GM10266 (cell line): ENCODE results near the gene NEURL4.

Experiments
- DNase-seq: peaks from one replicate; pipeline ENCODE4 v3.0.0; 2012; ENCODE audit errors: extremely low spot score
- TF ChIP-seq, protein P1 (sequence below): IDR thresholded peaks from 2 replicates; pipeline ENCODE4 v1.5.1; 2012; ENCODE audit warnings: mild to moderate bottlenecking, low read depth; ENCODE audit not compliant: control insufficient read depth, insufficient read depth; ENCODE audit errors: missing control alignments

The NEURL4 gene

DNA sequence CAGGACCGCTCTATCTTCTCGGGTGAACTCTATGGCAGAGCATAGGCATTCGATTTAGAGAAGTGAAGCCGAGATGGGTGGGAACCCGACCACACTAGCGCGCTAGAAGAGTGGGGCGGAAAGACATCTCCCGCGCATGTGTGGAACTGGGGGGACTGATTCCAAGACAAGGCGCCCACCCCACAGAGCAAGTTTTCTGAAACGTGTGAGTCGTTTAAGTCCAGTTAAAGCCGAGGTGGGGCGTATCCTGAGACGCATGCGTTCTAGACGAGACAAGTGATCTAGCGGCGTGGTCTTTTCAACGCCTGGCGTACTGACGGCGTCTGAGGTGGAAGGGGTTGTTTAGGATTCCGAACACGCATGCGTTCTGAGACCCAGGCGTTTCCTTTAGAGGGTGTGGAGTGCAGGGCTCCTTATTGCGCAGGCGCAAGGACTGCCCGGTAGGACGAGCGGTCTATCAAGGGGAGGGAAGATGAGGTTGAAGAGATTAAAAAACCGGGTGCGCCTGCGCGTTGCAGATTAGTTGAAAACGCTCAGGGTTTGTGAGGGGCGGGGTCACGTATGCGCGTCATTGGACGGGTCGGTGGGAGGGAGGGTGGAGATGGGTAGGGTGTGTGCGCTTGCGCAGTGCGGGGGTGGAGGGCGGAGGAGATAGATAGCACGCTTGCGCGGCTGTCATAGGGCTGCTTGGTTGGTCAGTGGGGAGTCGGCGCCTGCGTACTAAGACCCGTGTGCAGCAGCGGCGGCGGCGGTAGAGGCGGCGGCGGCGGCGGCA lies 22.0 kb downstream of the NEURL4 start, which contains the start of gene EIF5A:
EIF5A (plus strand) TSS at position 718 of the 775 bp plus-strand sequence. CDS start 2,008 bp downstream, outside the sequence.
- TF ChIP-seq, protein P1, sequence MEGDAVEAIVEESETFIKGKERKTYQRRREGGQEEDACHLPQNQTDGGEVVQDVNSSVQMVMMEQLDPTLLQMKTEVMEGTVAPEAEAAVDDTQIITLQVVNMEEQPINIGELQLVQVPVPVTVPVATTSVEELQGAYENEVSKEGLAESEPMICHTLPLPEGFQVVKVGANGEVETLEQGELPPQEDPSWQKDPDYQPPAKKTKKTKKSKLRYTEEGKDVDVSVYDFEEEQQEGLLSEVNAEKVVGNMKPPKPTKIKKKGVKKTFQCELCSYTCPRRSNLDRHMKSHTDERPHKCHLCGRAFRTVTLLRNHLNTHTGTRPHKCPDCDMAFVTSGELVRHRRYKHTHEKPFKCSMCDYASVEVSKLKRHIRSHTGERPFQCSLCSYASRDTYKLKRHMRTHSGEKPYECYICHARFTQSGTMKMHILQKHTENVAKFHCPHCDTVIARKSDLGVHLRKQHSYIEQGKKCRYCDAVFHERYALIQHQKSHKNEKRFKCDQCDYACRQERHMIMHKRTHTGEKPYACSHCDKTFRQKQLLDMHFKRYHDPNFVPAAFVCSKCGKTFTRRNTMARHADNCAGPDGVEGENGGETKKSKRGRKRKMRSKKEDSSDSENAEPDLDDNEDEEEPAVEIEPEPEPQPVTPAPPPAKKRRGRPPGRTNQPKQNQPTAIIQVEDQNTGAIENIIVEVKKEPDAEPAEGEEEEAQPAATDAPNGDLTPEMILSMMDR, result no peak

DNA sequence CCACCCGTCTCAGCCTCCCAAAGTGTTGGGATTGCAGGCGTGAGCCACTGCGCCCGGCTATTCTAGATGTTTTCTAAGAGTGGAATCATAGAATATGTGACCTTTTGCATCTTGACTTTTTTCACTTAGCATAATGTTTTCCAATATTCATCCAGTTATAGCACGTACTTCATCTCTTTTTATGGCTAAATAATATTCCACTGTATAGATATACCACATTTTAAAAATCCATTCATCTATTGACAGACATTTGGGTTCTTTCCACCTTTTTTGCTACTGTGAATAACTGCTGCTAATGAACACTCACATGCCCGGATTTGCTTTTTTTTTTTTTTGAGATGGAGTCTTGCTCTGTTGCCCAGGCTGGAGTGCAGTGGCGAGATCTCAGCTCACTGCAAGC lies 25.0 kb downstream of the NEURL4 start:
- DNase-seq, result no peak
- TF ChIP-seq, protein P1, result no peak

More for the DNA sequence above, 22.0 kb downstream of the NEURL4 start, which contains the start of gene EIF5A:
- DNase-seq, result peak; percentile 99

DNA sequence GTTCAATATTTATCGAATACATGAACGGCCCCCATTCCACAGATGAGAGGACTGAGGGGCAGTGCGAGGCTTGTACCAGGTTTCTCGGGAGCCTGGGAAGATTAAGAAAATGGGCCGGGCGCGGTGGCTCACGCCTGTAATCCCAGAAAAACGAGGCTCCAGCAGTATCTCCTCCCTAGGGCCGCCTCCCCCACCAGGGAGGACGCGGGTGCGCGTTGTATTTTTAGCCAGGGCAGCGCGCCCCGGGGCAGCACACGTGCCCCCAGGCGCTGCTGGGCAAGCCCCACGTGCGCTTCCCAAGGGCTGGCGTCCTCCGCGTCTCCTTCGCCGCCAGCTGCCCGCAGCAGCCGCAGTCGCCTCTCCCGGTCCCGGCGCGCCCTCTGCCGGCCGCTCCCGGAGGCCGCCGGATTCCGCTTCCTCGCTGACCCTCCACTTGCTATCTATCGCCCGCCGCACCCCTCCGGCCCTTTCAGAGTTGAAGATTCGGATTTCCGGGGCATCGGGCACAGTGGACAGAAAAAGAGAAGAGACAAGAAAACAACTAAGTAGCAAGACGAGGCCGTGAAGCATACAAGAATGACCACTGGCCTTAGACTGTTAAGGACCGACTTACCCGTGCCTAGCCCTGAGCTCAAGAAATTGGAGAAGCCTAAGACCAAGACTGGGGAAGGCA lies 32.8 kb downstream of the NEURL4 start:
- TF ChIP-seq, protein P1, result peak; percentile 96
- peak; percentile 86 for DNase-seq

DNA sequence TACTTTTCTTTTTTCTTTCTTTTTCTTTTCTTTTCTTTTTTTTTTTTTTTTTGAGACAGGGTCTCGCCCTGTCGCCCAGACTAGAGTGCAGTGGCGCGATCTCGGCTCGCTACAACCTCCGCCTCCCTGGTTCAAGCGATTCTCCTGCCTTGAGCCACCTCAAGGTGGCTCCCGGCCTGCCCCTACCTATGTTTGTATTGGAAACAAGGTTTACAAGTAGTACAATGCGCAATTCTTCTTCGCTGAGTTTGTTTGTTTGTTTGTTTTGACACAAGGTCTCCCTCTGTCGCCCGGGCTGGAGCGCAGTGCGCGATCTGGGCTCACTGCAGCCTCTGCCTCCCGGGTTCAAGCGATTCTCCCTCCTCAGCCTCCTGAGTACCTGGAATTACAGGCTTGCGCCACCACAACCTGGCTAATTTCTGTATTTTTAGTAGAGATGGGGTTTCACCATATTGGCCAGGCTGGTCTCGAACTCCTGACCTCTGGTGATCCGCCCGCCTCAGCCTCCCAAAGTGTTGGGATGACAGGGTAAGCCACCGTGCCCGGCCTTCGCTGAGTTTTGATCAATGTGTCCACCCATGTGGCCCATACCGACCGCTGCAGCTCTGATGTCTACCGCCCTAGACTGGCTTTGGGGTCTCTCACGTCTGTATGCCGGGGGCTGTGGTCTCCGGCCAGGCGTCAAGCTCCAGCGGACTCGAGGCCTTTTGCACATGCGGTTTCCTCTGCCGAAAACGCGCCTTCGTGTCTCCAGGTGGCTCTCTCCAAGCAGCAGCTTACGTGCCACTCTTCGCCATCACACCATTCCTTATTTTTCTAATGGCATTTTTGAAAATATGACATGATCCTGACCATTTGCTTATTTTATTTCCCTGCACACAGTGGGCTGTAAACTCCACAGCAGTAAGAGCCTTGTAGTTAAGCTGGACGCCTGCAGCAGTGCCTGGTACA lies 33.6 kb downstream of the NEURL4 start:
- DNase-seq, result peak; percentile 32
- TF ChIP-seq, protein P1, result no peak

DNA sequence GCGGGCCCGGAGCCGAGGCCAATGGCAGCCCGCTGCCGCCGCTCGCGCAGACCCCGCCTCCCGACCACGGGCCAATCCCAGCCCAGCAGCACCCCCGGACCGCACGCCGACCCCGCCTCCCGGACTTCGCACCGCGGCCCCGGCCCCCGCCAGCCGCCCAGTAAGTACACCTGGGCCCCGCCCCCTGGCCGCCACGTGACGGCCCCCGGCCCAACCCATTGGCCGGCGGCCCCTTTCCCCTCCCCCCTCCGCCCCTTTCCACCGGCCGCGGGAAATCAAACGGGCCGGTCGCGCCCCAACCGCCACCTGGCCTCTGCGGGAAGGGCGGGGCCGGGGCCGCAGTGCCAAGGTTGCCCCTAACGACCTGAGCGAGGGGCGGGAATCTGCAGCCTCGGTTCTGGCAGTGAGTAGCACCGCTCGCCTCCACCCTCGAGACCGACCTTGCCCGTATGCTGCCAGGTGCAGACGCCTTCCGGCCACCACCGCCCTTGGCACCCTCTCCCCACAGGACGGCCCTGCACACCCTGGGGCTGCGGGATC lies 34.5 kb downstream of the NEURL4 start, which contains the start of gene YBX2:
YBX2 (minus strand) TSS at position 26 of the 540 bp plus-strand sequence. CDS start 139 bp downstream, outside the sequence.
- DNase-seq, result peak; percentile 95
- TF ChIP-seq, protein P1, result no peak

DNA sequence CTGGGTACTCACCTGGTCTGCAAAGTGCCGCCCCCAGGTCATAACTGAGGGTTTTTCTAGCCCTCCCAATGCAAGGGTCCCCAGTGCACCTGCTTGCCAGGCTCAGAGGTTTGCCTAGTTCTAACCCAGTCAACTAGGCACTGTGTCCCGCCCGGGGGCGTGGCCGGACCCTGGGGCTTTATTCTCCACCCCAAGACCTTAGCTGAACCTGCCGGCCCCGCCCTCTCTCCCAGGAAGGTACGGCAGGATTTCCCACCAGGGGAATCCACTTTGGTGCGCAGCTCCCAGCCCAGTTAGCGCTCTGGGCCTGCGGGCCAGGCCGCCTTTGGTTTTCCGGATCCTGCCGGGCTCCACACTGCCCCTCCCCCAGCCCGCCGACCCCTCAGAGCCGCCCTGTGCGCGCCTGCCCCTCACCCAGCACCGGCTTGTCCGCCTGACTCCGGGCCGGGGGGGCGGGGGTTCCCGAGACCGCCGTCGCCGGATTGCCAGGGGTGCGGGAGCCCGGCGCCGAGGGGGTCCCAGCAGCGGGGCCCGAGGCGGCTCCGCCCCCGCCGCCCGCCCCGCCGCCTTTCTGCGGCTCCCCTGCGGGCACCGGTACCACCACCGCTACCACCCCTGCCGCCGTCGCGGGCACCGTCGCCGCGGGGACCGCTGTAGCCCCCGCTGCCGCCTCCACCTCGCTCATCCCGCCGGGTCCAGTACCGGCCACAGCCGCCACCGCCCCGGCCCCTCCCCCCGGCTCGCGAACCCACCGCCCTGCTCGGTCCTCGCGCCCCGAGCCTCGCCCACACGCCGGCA lies 35.1 kb downstream of the NEURL4 start:
- peak; percentile 45 for DNase-seq

More for the DNA sequence above, 35.1 kb downstream of the NEURL4 start:
- TF ChIP-seq, protein P1, result no peak
